Esophagus squamous epithelium (tissue), 4 donors: ENCODE measurements around the gene LPAR1.

Experiments used
- CTCF ChIP-seq, 6 experiments: fragments of 450-650 bp in 4 of 6; fragments of 200-600 bp in 2 of 6; sonication (generic) in 2 of 6; IDR thresholded peaks; one replicate each; pipeline ENCODE4 v1.5.1; 2016 to 2019; ENCODE audit warnings: antibody characterized with exemption in 6 of 6, mild to moderate bottlenecking in 4 of 6, moderate library complexity in 4 of 6
- POLR2A ChIP-seq, 4 donors: fragments of 450-650 bp; IDR thresholded peaks; one replicate each; pipeline ENCODE4 v1.6.1; 2017; ENCODE audit warnings: antibody characterized with exemption in 4 of 4, mild to moderate bottlenecking in 4 of 4, moderate library complexity in 3 of 4

- TF ChIP-seq CTCF (IDR thresholded peaks at IDR 0.05), result no peak
- TF ChIP-seq POLR2A (IDR thresholded peaks at IDR 0.05), result no peak
Measured at GRCh38 chr9:110835859-110836271, 202.4 kb downstream of the LPAR1 start.
